Putamen (tissue), 1 donor: ENCODE results near the gene CLEC10A.
A peak's percentile ranks its signal among the peaks of the same experiment; 100 is the strongest.
"Not testable (repeated sequence)": the region's sequence is repeated elsewhere in the genome, so short reads cannot be mapped to it uniquely, and the experiment has no call there.

Source experiments
- DNase-seq: peaks from one replicate; pipeline ENCODE4 v3.0.0-alpha.2; 2016; ENCODE audit warnings: low spot score

CLEC10A gene

GRCh38 chr17:7072406-7072805 lies 7.6 kb downstream of the CLEC10A start:
- no peak for DNase-seq

- DNase-seq = no peak
Measured at GRCh38 chr17:7070712-7071111, 9.3 kb downstream of the CLEC10A start.

- no peak for DNase-seq
Measured at GRCh38 chr17:7068268-7068667, 11.8 kb downstream of the CLEC10A start.

GRCh38 chr17:7067198-7067597 lies 12.9 kb downstream of the CLEC10A start:
- no peak for DNase-seq

- DNase-seq = no peak
Measured at GRCh38 chr17:7064261-7064660, 15.8 kb downstream of the CLEC10A start.

GRCh38 chr17:7063518-7064094 lies 16.4 kb downstream of the CLEC10A start:
- DNase-seq = peak; percentile 55

- DNase-seq = peak; percentile 66
Measured at GRCh38 chr17:7060165-7060891, 19.7 kb downstream of the CLEC10A start.

- no peak for DNase-seq
Measured at GRCh38 chr17:7058831-7059447, 21.1 kb downstream of the CLEC10A start.

- no peak for DNase-seq
Measured at GRCh38 chr17:7056386-7056785, 23.7 kb downstream of the CLEC10A start.

GRCh38 chr17:7050583-7050982 lies 29.5 kb downstream of the CLEC10A start:
- DNase-seq = not testable (repeated sequence)

GRCh38 chr17:7048968-7049367 lies 31.1 kb downstream of the CLEC10A start:
- DNase-seq = no peak

GRCh38 chr17:7047566-7047965 lies 32.5 kb downstream of the CLEC10A start:
- no peak for DNase-seq

- DNase-seq = not testable (repeated sequence)
Measured at GRCh38 chr17:7046725-7047397, 33.2 kb downstream of the CLEC10A start.

GRCh38 chr17:7046127-7046724 lies 33.8 kb downstream of the CLEC10A start:
- no peak for DNase-seq

GRCh38 chr17:7045492-7046126 lies 34.4 kb downstream of the CLEC10A start:
- DNase-seq = no peak

- no peak for DNase-seq
Measured at GRCh38 chr17:7043497-7044198, 36.4 kb downstream of the CLEC10A start, which contains the start of gene SLC16A11. Gene SLC16A11, minus strand, starts transcription at chr17:7044092. Its CDS starts 579 bp downstream, at chr17:7043513.

GRCh38 chr17:7043182-7043496 lies 36.9 kb downstream of the CLEC10A start:
- no peak for DNase-seq

GRCh38 chr17:7042501-7043181 lies 37.4 kb downstream of the CLEC10A start:
- no peak for DNase-seq

- DNase-seq = no peak
Measured at GRCh38 chr17:7041607-7042500, 38.2 kb downstream of the CLEC10A start.

GRCh38 chr17:7039832-7040231 lies 40.2 kb downstream of the CLEC10A start:
- no peak for DNase-seq
